Activated T-helper 1 cell treated with anti-CD3 and anti-CD28 coated beads, Interleukin-12 subunit alpha, Interleukin-12 subunit beta, Interleukin-2, Interleukin-4 antibody, amounts not matched to agents 30 ng/mL and 10 ng/mL and 1 ng/mL, durations not matched to agents 14 hours and 24 hours and 36 hours (primary cell): ENCODE results near the gene MKRN2. TPM values are rescaled to one million over a fixed set of nuclear protein-coding genes. Genes with fewer than 3 reads are reported as not detected.
"Not testable (repeated sequence)": the region's sequence is repeated elsewhere in the genome, so short reads cannot be mapped to it uniquely, and the experiment has no call there.

Source experiments
- DNase-seq: peaks from one replicate; pipeline ENCODE4 v3.0.0; 2021; ENCODE audit warnings: low spot score
- H3K27ac Mint-ChIP-seq: one replicate; pipeline ENCODE4 v1.8.0; 2021; ENCODE audit warnings: mild to moderate bottlenecking, mixed read lengths
- H3K27me3 Mint-ChIP-seq: one replicate; pipeline ENCODE4 v1.8.0; 2022; ENCODE audit warnings: mild to moderate bottlenecking, moderate library complexity, mixed read lengths; ENCODE audit not compliant: insufficient read depth
- H3K36me3 Mint-ChIP-seq: one replicate; pipeline ENCODE4 v1.8.0; 2021; ENCODE audit warnings: low read depth, mixed read lengths
- H3K4me1 Mint-ChIP-seq: one replicate; pipeline ENCODE4 v1.8.0; 2021; ENCODE audit warnings: low read depth, mixed read lengths
- H3K4me3 Mint-ChIP-seq: one replicate; pipeline ENCODE4 v1.8.0; 2021; ENCODE audit warnings: mild to moderate bottlenecking, moderate library complexity, mixed read lengths
- H3K9me3 Mint-ChIP-seq: one replicate; pipeline ENCODE4 v1.8.0; 2021; ENCODE audit warnings: mixed read lengths
- intact Hi-C: fragments of 100-400 bp; cut with micrococcal nuclease; formaldehyde crosslinking; loops from one replicate; pipeline ENCODE4 v1.15.1; 2024
- total RNA-seq: library from RNA; stranded (reverse); gene quantifications from 2 replicates; pipeline ENCODE4 v1.2.3, GENCODE V29; 2022

MKRN2 gene
- total RNA-seq, 1 donor from 2014 or later = 28.6 TPM

GRCh38 chr3:12603969-12604368 is 47.1 kb downstream of the MKRN2 start:
- H3K4me3 Mint-ChIP-seq = no peak overlapping the region
- H3K4me1 Mint-ChIP-seq = peaks cover 13% of the 10 kb centered on the region
- H3K9me3 Mint-ChIP-seq = no peaks in the 10 kb centered on the region
- H3K36me3 Mint-ChIP-seq = peaks cover 38% of the 10 kb centered on the region
- DNase-seq = no peak
- H3K27ac Mint-ChIP-seq = no peak overlapping the region
- no peaks in the 10 kb centered on the region for H3K27me3 Mint-ChIP-seq
- intact Hi-C loops = no loop called here

- peaks cover 26% of the 10 kb centered on the region for H3K4me1 Mint-ChIP-seq
- intact Hi-C loops = loop anchor here (5.0 kb wide), 1 partner anchor 114 kb away; no protein-coding TSS in a partner anchor
- DNase-seq = no peak
- no peak overlapping the region for H3K4me3 Mint-ChIP-seq
- no peaks in the 10 kb centered on the region for H3K9me3 Mint-ChIP-seq
- H3K27ac Mint-ChIP-seq = no peak overlapping the region
- peaks cover 33% of the 10 kb centered on the region for H3K36me3 Mint-ChIP-seq
- no peaks in the 10 kb centered on the region for H3K27me3 Mint-ChIP-seq
These were observed 51.5 kb downstream of the MKRN2 start for GRCh38 chr3:12608376-12608775.

GRCh38 chr3:12611117-12611516 is 54.2 kb downstream of the MKRN2 start:
- no peaks in the 10 kb centered on the region for H3K27me3 Mint-ChIP-seq
- no peak for DNase-seq
- no peak overlapping the region for H3K27ac Mint-ChIP-seq
- H3K4me3 Mint-ChIP-seq = no peak overlapping the region
- H3K9me3 Mint-ChIP-seq = no peaks in the 10 kb centered on the region
- intact Hi-C loops = no loop called here
- peaks cover 46% of the 10 kb centered on the region for H3K4me1 Mint-ChIP-seq
- H3K36me3 Mint-ChIP-seq = peaks cover 38% of the 10 kb centered on the region

- Mint-ChIP-seq H3K4me3 (no peak overlapping the region), H3K9me3 (no peaks in the 10 kb centered on the region), H3K27ac (peak overlapping the region; percentile 12), H3K36me3 (peaks cover 35% of the 10 kb centered on the region), H3K4me1 (peaks cover 43% of the 10 kb centered on the region), H3K27me3 (no peaks in the 10 kb centered on the region)
- DNase-seq = no peak
- intact Hi-C loops = no loop called here
These were observed 55.8 kb downstream of the MKRN2 start for GRCh38 chr3:12612514-12613226.

- no peaks in the 10 kb centered on the region for H3K9me3 Mint-ChIP-seq
- intact Hi-C loops = no loop called here
- no peaks in the 10 kb centered on the region for H3K27me3 Mint-ChIP-seq
- peaks cover 43% of the 10 kb centered on the region for H3K4me1 Mint-ChIP-seq
- peaks cover 36% of the 10 kb centered on the region for H3K36me3 Mint-ChIP-seq
- H3K4me3 Mint-ChIP-seq = no peak overlapping the region
- DNase-seq = no peak
- H3K27ac Mint-ChIP-seq = peak overlapping the region; percentile 12
These were observed 56.4 kb downstream of the MKRN2 start for GRCh38 chr3:12613250-12613649.

- intact Hi-C loops = no loop called here
- no peak overlapping the region for H3K27ac Mint-ChIP-seq
These were observed 58.4 kb downstream of the MKRN2 start for GRCh38 chr3:12615266-12615665.

GRCh38 chr3:12618426-12618825 is 61.5 kb downstream of the MKRN2 start:
- DNase-seq = no peak
- peaks cover 22% of the 10 kb centered on the region for H3K36me3 Mint-ChIP-seq
- no peak overlapping the region for H3K27ac Mint-ChIP-seq
- no peak overlapping the region for H3K4me3 Mint-ChIP-seq
- intact Hi-C loops = no loop called here
- peaks cover 42% of the 10 kb centered on the region for H3K4me1 Mint-ChIP-seq
- no peaks in the 10 kb centered on the region for H3K9me3 Mint-ChIP-seq
- H3K27me3 Mint-ChIP-seq = no peaks in the 10 kb centered on the region

More at GRCh38 chr3:12615266-12615665, 58.4 kb downstream of the MKRN2 start:
- Mint-ChIP-seq H3K36me3 (peaks cover 33% of the 10 kb centered on the region), H3K27me3 (no peaks in the 10 kb centered on the region), H3K9me3 (no peaks in the 10 kb centered on the region), H3K4me3 (no peak overlapping the region), H3K4me1 (peaks cover 38% of the 10 kb centered on the region)
- DNase-seq = no peak

- Mint-ChIP-seq H3K9me3 (no peaks in the 10 kb centered on the region), H3K36me3 (peaks cover 11% of the 10 kb centered on the region)
- intact Hi-C loops = no loop called here
These were observed 63.4 kb downstream of the MKRN2 start for GRCh38 chr3:12620305-12620704.

GRCh38 chr3:12620729-12621128 is 63.8 kb downstream of the MKRN2 start:
- H3K4me1 Mint-ChIP-seq = peaks cover 31% of the 10 kb centered on the region
- H3K4me3 Mint-ChIP-seq = no peak overlapping the region
- H3K36me3 Mint-ChIP-seq = peaks cover 11% of the 10 kb centered on the region
- H3K27ac Mint-ChIP-seq = no peak overlapping the region
- DNase-seq = no peak
- intact Hi-C loops = no loop called here
- no peaks in the 10 kb centered on the region for H3K9me3 Mint-ChIP-seq
- H3K27me3 Mint-ChIP-seq = no peaks in the 10 kb centered on the region

More at GRCh38 chr3:12620305-12620704, 63.4 kb downstream of the MKRN2 start:
- no peaks in the 10 kb centered on the region for H3K27me3 Mint-ChIP-seq
- H3K4me1 Mint-ChIP-seq = peaks cover 30% of the 10 kb centered on the region
- no peak for DNase-seq
- no peak overlapping the region for H3K4me3 Mint-ChIP-seq
- no peak overlapping the region for H3K27ac Mint-ChIP-seq

GRCh38 chr3:12622335-12622734 is 65.4 kb downstream of the MKRN2 start:
- H3K27me3 Mint-ChIP-seq = no peaks in the 10 kb centered on the region
- intact Hi-C loops = no loop called here
- H3K36me3 Mint-ChIP-seq = peaks cover 4% of the 10 kb centered on the region
- no peak for DNase-seq
- no peak overlapping the region for H3K4me3 Mint-ChIP-seq
- peaks cover 31% of the 10 kb centered on the region for H3K4me1 Mint-ChIP-seq
- H3K9me3 Mint-ChIP-seq = no peaks in the 10 kb centered on the region
- H3K27ac Mint-ChIP-seq = peak overlapping the region; percentile 19

GRCh38 chr3:12624056-12624455 is 67.2 kb downstream of the MKRN2 start:
- peaks cover 35% of the 10 kb centered on the region for H3K4me1 Mint-ChIP-seq
- DNase-seq = no peak
- no peak overlapping the region for H3K27ac Mint-ChIP-seq
- no peaks in the 10 kb centered on the region for H3K36me3 Mint-ChIP-seq
- H3K27me3 Mint-ChIP-seq = no peaks in the 10 kb centered on the region
- H3K4me3 Mint-ChIP-seq = no peak overlapping the region
- no peaks in the 10 kb centered on the region for H3K9me3 Mint-ChIP-seq
- intact Hi-C loops = no loop called here

- not testable (repeated sequence) for DNase-seq, H3K27ac Mint-ChIP-seq, H3K9me3 Mint-ChIP-seq, H3K27me3 Mint-ChIP-seq, H3K4me3 Mint-ChIP-seq, H3K36me3 Mint-ChIP-seq
- peaks cover 35% of the 10 kb centered on the region for H3K4me1 Mint-ChIP-seq
- intact Hi-C loops = loop anchor here (5.0 kb wide), 1 partner anchor 37 kb away; the partner anchor contains the start of gene RAF1
These were observed 68.1 kb downstream of the MKRN2 start for GRCh38 chr3:12624964-12625363.

GRCh38 chr3:12627370-12627769 is 70.5 kb downstream of the MKRN2 start:
- no peaks in the 10 kb centered on the region for H3K27me3 Mint-ChIP-seq
- intact Hi-C loops = loop anchor here (5.0 kb wide), 1 partner anchor 35 kb away; the partner anchor contains the start of gene RAF1
- no peak overlapping the region for H3K4me3 Mint-ChIP-seq
- no peak overlapping the region for H3K27ac Mint-ChIP-seq
- peaks cover 3% of the 10 kb centered on the region for H3K36me3 Mint-ChIP-seq
- DNase-seq = no peak
- peaks cover 32% of the 10 kb centered on the region for H3K4me1 Mint-ChIP-seq
- H3K9me3 Mint-ChIP-seq = no peaks in the 10 kb centered on the region
